SK-N-DZ (cell line): Measurements from ENCODE around the gene PTTG1IP.

Experiments used
- DNase-seq: peaks from one replicate; pipeline ENCODE4 v3.0.0-alpha.2; 2015; ENCODE audit warnings: low spot score

Gene PTTG1IP

GRCh38 chr21:44909719-44910118 is 36.2 kb upstream of the PTTG1IP start:
- DNase-seq = no peak

- DNase-seq = no peak
These were observed 35.4 kb upstream of the PTTG1IP start for GRCh38 chr21:44908908-44909307.

GRCh38 chr21:44907966-44908895 is 34.7 kb upstream of the PTTG1IP start:
- DNase-seq = no peak

- DNase-seq = no peak
These were observed 33.9 kb upstream of the PTTG1IP start for GRCh38 chr21:44907225-44907965.

- DNase-seq = no peak
These were observed 32.2 kb upstream of the PTTG1IP start for GRCh38 chr21:44905728-44906090.

GRCh38 chr21:44905016-44905727 is 31.7 kb upstream of the PTTG1IP start:
- DNase-seq = no peak

GRCh38 chr21:44904141-44904923 is 30.8 kb upstream of the PTTG1IP start:
- DNase-seq = no peak

GRCh38 chr21:44903689-44904088 is 30.2 kb upstream of the PTTG1IP start:
- DNase-seq = no peak

GRCh38 chr21:44903050-44903685 is 29.7 kb upstream of the PTTG1IP start:
- DNase-seq = no peak

- DNase-seq = no peak
These were observed 29.0 kb upstream of the PTTG1IP start for GRCh38 chr21:44902268-44903049.

GRCh38 chr21:44901391-44902074 is 28.0 kb upstream of the PTTG1IP start:
- DNase-seq = no peak

- DNase-seq = no peak
These were observed 27.2 kb upstream of the PTTG1IP start for GRCh38 chr21:44900559-44901251.

GRCh38 chr21:44899768-44900558 is 26.5 kb upstream of the PTTG1IP start:
- DNase-seq = no peak

- DNase-seq = no peak
These were observed 25.6 kb upstream of the PTTG1IP start for GRCh38 chr21:44898851-44899767.

- no peak for DNase-seq
These were observed 24.6 kb upstream of the PTTG1IP start for GRCh38 chr21:44898011-44898488.

- no peak for DNase-seq
These were observed 24.0 kb upstream of the PTTG1IP start for GRCh38 chr21:44897326-44898010.
